CD4-positive, alpha-beta T cell treated with Interferon alpha-2 for 1 hour (primary cell): ENCODE measurements around the gene PSKH1.
A peak's percentile ranks its signal among the peaks of the same experiment; 100 is the strongest.

Experiments used
- DNase-seq, 2 donors: peaks; one replicate each; pipeline ENCODE4 v3.0.0-alpha.2; 2020 to 2022

The PSKH1 gene

DNA sequence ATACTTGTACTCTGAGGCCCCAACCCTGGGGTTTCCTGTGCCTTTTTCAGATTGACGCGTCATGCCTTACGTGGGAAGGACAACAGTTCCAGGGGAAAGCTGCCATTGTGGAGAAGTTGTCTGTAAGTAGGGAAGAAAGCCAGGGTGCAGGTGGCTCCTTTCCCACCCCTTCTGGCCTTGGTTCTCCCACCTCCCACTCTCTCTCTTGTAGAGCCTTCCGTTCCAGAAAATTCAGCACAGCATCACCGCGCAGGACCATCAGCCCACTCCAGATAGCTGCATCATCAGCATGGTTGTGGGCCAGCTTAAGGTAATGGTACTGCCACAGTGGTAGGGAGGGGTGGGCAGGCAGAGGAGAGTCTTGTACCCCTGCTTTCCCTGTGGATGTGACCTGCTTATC is 24.8 kb upstream of the PSKH1 start:
- no peak for DNase-seq

DNA sequence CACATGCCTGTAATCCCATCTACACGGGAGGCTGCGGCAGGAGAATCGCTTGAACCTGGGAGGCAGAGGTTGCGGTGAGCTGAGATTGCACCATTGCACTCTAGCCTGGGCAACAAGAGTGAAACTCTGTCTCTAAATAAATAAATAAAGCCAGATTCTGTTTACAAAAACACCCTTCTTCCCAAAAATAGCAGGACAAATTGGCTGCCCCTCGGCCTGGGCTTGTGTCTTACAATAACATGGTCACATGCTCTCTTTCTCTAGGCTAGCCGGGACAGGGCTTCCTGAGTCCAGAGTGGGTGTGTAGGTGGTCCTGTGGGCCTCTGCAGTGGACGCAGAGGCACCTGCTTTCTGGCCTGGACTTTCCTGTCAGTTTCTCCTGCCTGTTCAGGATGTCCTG is 23.4 kb upstream of the PSKH1 start:
- no peak for DNase-seq

DNA sequence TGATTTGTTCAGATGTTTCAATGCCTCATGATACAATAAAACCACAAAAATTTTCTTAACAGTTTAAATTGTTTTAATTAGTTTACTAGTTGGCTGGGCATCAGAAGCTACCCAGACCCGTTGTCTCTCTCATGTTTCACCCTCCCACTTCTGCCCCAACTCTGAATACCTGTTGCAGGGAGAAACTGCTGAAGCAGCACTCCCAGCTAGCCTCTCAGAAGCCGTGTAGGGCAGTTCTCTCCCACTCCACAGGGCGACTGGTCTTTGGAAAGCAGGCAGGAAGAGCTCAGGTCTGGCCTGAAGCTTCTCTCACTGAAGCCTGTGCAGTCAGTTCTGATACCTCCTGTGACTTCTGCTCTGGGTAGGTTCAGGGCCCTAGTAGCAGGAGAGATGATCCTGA is 21.8 kb upstream of the PSKH1 start:
- no peak for DNase-seq

DNA sequence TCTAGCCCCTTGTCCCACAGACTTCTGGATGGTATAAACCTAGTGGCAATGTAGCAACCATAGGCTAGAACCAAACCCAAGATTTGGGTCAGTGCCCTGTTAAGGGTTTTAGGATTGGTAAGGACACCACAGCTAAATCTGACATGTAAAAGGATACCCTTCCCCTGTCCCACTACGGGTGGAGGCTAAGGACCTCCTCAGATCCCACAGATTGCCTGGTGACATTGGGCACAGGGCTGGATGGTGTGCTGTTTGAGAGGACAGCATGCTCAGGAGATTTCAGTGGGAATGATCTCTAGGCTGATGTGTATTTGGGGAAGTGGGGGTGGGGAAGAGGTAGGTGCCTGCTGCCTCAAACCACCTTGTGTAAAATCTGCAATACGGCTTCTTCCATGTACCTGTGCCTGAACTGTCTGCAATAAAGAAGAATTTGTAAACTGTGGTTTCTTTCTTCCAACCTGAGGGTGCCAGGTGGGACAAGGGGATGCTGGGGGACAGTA is 20.9 kb upstream of the PSKH1 start:
- DNase-seq: no peak

GRCh38 chr16:67872631-67873434 is 20.2 kb upstream of the PSKH1 start, which contains the start of gene EDC4:
EDC4 (plus strand) TSS chr16:67873052; CDS start chr16:67873262, 210 bp downstream.
- DNase-seq: peak; percentile 83 to 92

DNA sequence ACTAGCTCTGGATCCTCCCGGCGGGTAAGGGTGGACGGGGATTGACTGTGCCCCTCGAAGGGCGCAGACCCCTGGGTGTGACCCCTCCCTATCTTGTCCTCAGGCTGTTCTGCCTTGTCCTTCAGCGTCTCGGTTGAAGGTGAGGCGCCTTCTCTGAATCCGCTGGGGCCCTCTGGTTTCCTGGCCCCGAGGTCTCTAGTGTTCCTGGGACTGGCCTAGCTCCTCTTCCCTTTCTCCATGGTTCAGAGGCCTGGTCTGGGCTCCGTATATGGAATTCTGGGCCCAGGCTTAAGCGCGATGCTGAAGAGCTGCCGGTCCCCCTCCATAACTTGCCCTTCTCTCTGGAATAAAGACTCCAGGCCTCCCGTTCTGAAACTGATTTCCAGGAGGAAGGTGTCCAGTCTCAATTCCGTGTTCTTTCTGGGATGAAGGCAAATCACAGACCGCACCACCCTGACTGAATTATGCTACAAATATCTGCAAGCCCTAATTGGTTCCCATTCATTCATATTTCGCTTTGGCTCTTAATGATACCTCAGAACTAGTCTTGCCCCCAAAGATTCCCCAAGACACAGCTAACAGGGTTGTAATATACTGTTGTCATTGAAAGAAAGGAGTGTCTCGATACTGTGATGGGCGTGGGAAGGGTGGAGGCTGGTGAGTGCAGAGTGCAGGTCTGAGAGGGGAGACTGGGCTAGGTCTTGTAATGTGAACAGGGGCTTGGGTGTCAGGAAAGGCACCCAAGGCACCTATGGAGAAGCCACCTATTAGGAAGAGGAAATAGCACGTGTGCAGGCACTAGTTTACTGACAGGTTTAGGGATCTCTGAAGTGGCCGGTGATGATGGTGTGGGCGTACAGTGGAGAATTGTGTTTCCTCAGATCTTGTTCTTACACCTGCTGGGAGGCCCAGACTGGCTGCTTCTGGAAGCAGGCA is 19.4 kb upstream of the PSKH1 start:
- no peak for DNase-seq

- DNase-seq: no peak
Measured at GRCh38 chr16:67874372-67874771, 18.7 kb upstream of the PSKH1 start.

DNA sequence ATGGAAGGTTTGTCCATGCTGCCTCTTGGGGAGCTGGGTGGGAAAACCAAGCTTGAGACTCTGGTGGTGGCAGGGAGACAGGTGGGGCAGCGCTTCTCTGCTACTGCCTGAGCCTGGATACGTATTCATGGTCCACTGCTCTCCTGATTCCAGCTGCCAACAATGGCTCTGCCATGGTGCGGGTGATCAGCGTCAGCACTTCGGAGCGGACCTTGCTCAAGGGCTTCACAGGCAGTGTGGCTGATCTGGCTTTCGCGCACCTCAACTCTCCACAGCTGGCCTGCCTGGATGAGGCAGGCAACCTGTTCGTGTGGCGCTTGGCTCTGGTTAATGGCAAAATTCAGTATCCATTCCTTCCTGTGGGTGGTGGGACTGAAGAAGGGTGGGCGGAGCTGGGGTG is 16.0 kb upstream of the PSKH1 start:
- DNase-seq: no peak

GRCh38 chr16:67878232-67878631 is 14.8 kb upstream of the PSKH1 start:
- no peak for DNase-seq

DNA sequence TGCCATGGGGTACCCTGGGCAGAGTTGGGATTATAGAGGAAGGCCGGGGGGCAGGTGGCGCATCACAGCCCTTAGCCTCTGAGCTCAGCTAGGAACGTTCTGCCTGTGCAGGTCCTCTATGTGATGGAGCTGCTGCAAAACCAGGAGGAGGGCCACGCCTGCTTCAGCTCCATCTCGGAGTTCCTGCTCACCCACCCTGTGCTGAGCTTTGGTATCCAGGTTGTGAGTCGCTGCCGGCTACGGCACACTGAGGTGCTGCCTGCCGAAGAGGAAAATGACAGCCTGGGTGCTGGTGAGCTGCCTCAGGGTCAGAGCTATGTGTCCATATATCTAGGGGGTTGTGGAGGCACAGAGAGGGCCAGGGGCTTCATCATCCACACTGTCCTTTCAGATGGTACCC is 14.2 kb upstream of the PSKH1 start:
- no peak for DNase-seq

- no peak for DNase-seq
Measured at GRCh38 chr16:67879462-67879861, 13.6 kb upstream of the PSKH1 start.

DNA sequence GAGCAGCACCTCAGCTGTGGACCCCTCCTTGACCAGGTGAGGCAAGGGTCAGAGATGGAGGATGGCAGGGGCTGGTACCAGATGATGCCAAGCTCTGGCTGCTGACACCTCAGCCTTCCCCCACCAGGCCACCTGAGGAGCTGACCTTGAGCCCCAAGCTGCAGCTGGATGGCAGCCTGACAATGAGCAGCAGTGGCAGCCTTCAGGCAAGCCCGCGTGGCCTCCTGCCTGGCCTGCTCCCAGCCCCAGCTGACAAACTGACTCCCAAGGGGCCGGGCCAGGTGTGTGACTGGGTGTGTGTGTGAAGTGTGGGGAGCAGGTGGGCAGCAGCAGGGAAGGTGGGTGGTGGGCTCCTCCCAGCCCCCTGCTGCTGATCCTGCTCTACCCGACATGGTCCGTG is 13.1 kb upstream of the PSKH1 start:
- no peak for DNase-seq

DNA sequence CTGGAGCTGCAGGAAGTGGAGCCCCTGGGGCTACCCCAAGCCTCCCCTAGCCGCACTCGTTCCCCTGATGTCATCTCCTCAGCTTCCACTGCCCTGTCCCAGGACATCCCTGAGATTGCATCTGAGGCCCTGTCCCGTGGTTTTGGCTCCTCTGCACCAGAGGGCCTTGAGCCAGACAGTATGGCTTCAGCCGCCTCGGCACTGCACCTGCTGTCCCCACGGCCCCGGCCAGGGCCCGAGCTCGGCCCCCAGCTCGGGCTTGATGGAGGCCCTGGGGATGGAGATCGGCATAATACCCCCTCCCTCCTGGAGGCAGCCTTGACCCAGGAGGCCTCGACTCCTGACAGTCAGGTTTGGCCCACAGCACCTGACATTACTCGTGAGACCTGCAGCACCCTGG is 12.5 kb upstream of the PSKH1 start:
- DNase-seq: no peak

- DNase-seq: no peak
Measured at GRCh38 chr16:67881621-67882161, 11.4 kb upstream of the PSKH1 start.

DNA sequence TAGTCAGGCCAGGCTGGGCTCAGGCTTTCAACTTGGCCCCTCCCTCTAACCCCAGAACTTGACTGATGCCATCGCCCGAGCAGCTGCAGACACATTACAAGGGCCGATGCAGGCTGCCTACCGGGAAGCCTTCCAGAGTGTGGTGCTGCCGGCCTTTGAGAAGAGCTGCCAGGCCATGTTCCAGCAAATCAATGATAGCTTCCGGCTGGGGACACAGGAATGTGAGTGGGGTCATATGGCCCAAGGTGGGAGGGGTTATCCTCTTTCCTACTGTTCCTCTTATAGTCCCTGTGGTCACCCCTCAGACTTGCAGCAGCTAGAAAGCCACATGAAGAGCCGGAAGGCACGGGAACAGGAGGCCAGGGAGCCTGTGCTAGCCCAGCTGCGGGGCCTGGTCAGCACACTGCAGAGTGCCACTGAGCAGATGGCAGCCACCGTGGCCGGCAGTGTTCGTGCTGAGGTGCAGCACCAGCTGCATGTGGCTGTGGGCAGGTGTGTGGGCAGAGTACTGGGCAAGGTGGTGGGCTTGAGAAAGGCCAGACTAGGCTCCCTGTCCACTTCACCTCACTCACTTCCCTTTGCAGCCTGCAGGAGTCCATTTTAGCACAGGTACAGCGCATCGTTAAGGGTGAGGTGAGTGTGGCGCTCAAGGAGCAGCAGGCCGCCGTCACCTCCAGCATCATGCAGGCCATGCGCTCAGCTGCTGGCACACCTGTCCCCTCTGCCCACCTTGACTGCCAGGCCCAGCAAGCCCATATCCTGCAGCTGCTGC is 10.5 kb upstream of the PSKH1 start:
- no peak for DNase-seq

DNA sequence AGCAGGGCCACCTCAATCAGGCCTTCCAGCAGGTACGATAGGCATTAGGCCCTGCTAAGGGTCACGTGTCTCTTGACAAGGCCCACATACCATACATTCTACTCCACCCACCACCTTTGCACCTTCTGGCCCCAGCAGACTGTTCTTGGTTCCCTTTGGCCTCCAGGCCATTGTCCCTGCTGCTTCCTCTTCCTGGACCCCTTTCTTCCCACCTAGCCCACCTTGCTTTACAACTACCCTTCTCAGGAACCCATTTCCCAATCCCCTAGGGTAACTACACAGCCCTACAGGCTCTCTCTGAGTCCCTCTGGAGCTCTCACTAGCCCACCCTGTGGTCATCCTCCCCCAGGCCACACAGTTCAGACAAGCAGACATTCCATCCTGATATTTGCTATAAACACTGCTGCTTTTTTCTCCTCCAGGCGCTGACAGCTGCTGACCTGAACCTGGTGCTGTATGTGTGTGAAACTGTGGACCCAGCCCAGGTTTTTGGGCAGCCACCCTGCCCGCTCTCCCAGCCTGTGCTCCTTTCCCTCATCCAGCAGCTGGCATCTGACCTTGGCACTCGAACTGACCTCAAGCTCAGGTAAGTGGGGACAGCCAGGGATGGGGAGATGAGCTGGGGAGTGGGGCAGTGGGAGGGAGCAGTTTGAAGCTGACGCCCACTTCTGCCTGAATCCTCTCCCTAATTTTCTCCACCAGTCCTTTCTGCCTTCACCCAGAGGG is 9.7 kb upstream of the PSKH1 start:
- no peak for DNase-seq

- peak; percentile 67 to 77 for DNase-seq
Measured at GRCh38 chr16:67883872-67884261, 9.2 kb upstream of the PSKH1 start.

DNA sequence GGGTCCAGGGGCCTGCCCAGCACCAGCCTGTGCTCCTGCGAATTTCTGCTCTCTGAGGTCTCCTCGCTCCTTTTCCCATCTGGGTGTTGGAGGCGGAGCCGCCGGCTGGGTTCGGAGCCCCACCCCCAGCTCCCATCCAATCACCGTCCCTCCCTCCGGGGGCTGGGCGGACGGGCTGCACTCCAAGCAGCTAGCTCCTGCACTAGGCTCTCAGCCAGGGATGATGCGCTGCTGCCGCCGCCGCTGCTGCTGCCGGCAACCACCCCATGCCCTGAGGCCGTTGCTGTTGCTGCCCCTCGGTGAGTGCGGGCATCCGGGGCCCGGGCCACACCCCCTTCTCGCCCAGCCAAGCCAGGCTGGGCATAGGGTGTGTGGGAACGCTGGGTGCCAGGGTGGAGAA is 8.4 kb upstream of the PSKH1 start, which contains the start of gene NRN1L:
Gene NRN1L, plus strand, starts transcription at position 202 of the 400 bp plus-strand sequence. Its CDS starts 19 bp downstream, at position 221.
- DNase-seq: no peak

DNA sequence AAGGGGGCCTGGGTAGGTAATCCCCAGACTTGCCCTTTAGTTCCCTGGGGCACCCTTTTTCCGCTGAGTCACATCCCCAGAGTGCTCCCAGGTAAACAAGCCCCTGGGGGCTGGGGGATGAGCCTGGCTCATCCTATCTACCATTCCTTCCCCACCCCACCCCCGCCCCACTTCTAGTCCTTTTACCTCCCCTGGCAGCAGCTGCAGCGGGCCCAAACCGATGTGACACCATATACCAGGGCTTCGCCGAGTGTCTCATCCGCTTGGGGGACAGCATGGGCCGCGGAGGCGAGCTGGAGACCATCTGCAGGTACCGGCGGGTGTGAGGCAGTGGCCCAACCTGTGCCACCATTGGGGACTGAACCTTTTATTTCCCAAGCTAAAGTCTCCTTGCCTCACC is 7.5 kb upstream of the PSKH1 start:
- no peak for DNase-seq

DNA sequence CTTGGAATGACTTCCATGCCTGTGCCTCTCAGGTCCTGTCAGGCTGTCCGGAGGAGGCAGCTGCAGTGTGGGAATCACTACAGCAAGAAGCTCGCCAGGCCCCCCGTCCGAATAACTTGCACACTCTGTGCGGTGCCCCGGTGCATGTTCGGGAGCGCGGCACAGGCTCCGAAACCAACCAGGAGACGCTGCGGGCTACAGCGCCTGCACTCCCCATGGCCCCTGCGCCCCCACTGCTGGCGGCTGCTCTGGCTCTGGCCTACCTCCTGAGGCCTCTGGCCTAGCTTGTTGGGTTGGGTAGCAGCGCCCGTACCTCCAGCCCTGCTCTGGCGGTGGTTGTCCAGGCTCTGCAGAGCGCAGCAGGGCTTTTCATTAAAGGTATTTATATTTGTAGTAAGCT is 7.1 kb upstream of the PSKH1 start:
- no peak for DNase-seq

- no peak for DNase-seq
Measured at GRCh38 chr16:67886387-67886786, 6.7 kb upstream of the PSKH1 start.

GRCh38 chr16:67888331-67888730 is 4.7 kb upstream of the PSKH1 start:
- no peak for DNase-seq
